GM19463 (cell line): Measurements from ENCODE around the gene TUBB4A.

Source experiments
- ATAC-seq: cut with Tn5 transposase; IDR thresholded peaks from one replicate; pipeline ENCODE4 v1.9.1; 2021; ENCODE audit warnings: mild to moderate bottlenecking, moderate library complexity; ENCODE audit not compliant: unreplicated experiment

TUBB4A gene

GRCh38 chr19:6446452-6446851, 55.7 kb downstream of the TUBB4A start:
- ATAC-seq = no peak
